Heart right ventricle (tissue), 16 donors: ENCODE measurements around the gene NLRP14. TPM values are rescaled to one million over a fixed set of nuclear protein-coding genes. Genes with fewer than 3 reads are reported as not detected.

Experiments used
- ATAC-seq, 8 donors: fragments of 200-7000 bp; cut with Tn5 transposase; one replicate each; pipeline ENCODE4 v1.9.1; 2020; ENCODE audit warnings: mild to moderate bottlenecking in 8 of 8, moderate library complexity in 8 of 8, moderate number of reproducible peaks in 1 of 8
- DNase-seq, 2 donors: peaks; one replicate each; pipeline ENCODE4 v3.0.0-alpha.2; 2020
- H3K27ac ChIP-seq, 10 donors: fragments of 200-600 bp; sonication (generic) in 2 of 10; one replicate each; pipeline versions ENCODE4 v1.5.0 to v1.8.0; 2020 to 2022; ENCODE audit warnings: mild to moderate bottlenecking in 3 of 10
- H3K27me3 ChIP-seq, 7 donors: fragments of 200-600 bp; one replicate each; pipeline ENCODE4 v1.8.0; 2021 to 2022; ENCODE audit warnings: mild to moderate bottlenecking in 2 of 7
- H3K36me3 ChIP-seq, 9 donors: fragments of 200-600 bp; sonication (generic) in 1 of 9; one replicate each; pipeline versions ENCODE4 v1.5.0 to v1.8.0; 2020 to 2022; ENCODE audit warnings: mild to moderate bottlenecking in 2 of 9
- H3K4me1 ChIP-seq, 9 donors: fragments of 200-600 bp; sonication (generic) in 1 of 9; one replicate each; pipeline versions ENCODE4 v1.5.0 to v1.8.0; 2020 to 2022; ENCODE audit warnings: mild to moderate bottlenecking in 4 of 9
- H3K4me3 ChIP-seq, 10 donors: fragments of 200-600 bp; sonication (generic) in 2 of 10; one replicate each; pipeline versions ENCODE4 v1.5.0 to v1.8.0; 2020 to 2022; ENCODE audit warnings: mild to moderate bottlenecking in 7 of 10, moderate library complexity in 2 of 10
- H3K9me3 ChIP-seq, 11 donors: fragments of 200-600 bp in 10 of 11; sonication (generic) in 2 of 11; one replicate each; pipeline versions ENCODE4 v1.5.0 to v1.8.0; 2013 to 2022; ENCODE audit warnings: mild to moderate bottlenecking in 2 of 11, control low read depth in 1 of 11, moderate library complexity in 1 of 11
- CTCF ChIP-seq, 9 donors: fragments of 200-600 bp; sonication (generic) in 2 of 9; IDR thresholded peaks; one replicate each; pipeline versions ENCODE4 v1.5.0 to v1.8.0; 2021 to 2022; ENCODE audit warnings: antibody characterized with exemption in 9 of 9, mild to moderate bottlenecking in 5 of 9, moderate library complexity in 1 of 9
- WGBS, 2 donors: extraction: QIAGEN DNeasy Blood & Tissue Kit; methylation state at CpG; one replicate each; pipeline ENCODE4 v1.1.7; 2013; ENCODE audit warnings: inconsistent platforms in 1 of 2; 5-methylcytosine and 5-hydroxymethylcytosine counted together
- intact Hi-C, 10 donors: fragments of 100-400 bp; cut with DNase I; formaldehyde crosslinking; loops; one replicate each; pipeline versions ENCODE4 v1.11.1 to v1.14.2; 2022
- polyA plus RNA-seq, 2 donors: library from polyadenylated mRNA; stranded (reverse); fragments of 200-250 nt; gene quantifications; one replicate each; pipeline ENCODE4 v1.2.3, GENCODE V29; 2013
- total RNA-seq, 10 donors: library from RNA; stranded (reverse); fragmentation: NEBNext Ultra II Directional in 3 of 10; extraction: Animal tissue kit (Norgen Biotek cat#: 25700) in 3 of 10; gene quantifications; one replicate each; pipeline versions ENCODE4 v1.2.1 to v1.2.4, GENCODE V29; 2021 to 2023
- donor health status: Arrhythmogenic right ventricular cardiomyopathy.
- donor health status: ischemic (EF 13 %, LVEDD 7.1; RV severe dilation, severe dysfunction).
- donor health status: healthy with polysubstance abuse.
- donor health status: DM: no; HTN: yes; CAD: no.
- donor health status: DM: no; HTN: no; CAD: no.
- donor health status: ischemic (EF 25% LVEDD 6.9; RV normal size, moderate dysfunction).
- donor health status: ischemic (EF 25% LVEDD 5.7; RV mildly dilated, moderate dysfunction).
- donor health status: healthy.
- donor health status: DM: yes; HTN: yes; CAD: no.
- donor health status: Ischemic cardiomyopathy.
- donor health status: ischemic (EF 35%, LVEDD 5.7; RV mildly dilated, moderate dysfunction).
- donor health status: nonischemic (EF 11% LVEDD 7.7; RV severe dilation, severe dysfunction).
- donor health status: DM: yes; HTN: yes; CAD: no.
- donor health status: PGD.
- donor health status: ischemic (EF 29% LVEDD 5.4; RV normal size, mild dysfunction).
- donor health status: nonischemic (EF 23%, LVEDD 6.1; RV moderate dilation, normal function).

Gene NLRP14
- total and polyA plus RNA-seq, 12 donors, result 0.07 to 0.11 TPM; not detected in 10

GRCh38 chr11:7032692-7033091 lies 12.4 kb downstream of the NLRP14 start:
- Histone ChIP-seq H3K4me1 (no peaks in the 10 kb centered on the region), H3K9me3 (no peaks in the 10 kb centered on the region), H3K27me3 (peaks cover 0 to 14% (median 0%) of the 10 kb centered on the region in 7 donors), H3K36me3 (no peaks in the 10 kb centered on the region), H3K4me3 (no peak overlapping the region), H3K27ac (no peak overlapping the region)
- WGBS, 2 donors, result 37 to 44% methylated on average over 1 of the region's 1 CpG
- intact Hi-C loops, result no loop called here
- ATAC-seq (no peak), DNase-seq (no peak)
- TF ChIP-seq CTCF (IDR thresholded peaks at IDR 0.05), result no peak

GRCh38 chr11:7034019-7034418 lies 13.7 kb downstream of the NLRP14 start:
- ATAC-seq, result no peak
- intact Hi-C loops, result no loop called here
- WGBS, 2 donors, result 64 to 70% methylated on average over 6 of the region's 6 CpGs

GRCh38 chr11:7046474-7047175 lies 26.3 kb downstream of the NLRP14 start:
- no peak for TF ChIP-seq CTCF (IDR thresholded peaks at IDR 0.05)
- DNase-seq, result no peak
- no peak for ATAC-seq
- H3K27me3 ChIP-seq, result no peaks in the 10 kb centered on the region
- no peaks in the 10 kb centered on the region for H3K4me1 ChIP-seq
- no peak overlapping the region for H3K4me3 ChIP-seq
- intact Hi-C loops, result no loop called here
- no peaks in the 10 kb centered on the region for H3K9me3 ChIP-seq
- 40 to 56% methylated on average over 3 of the region's 3 CpGs for WGBS, 2 donors
- H3K36me3 ChIP-seq, result no peaks in the 10 kb centered on the region
- H3K27ac ChIP-seq, result no peak overlapping the region

More at GRCh38 chr11:7034019-7034418, 13.7 kb downstream of the NLRP14 start:
- H3K27me3 ChIP-seq, result peaks cover 0 to 14% (median 0%) of the 10 kb centered on the region in 7 donors
- no peak overlapping the region for H3K27ac ChIP-seq
- H3K4me1 ChIP-seq, result no peaks in the 10 kb centered on the region
- no peak overlapping the region for H3K4me3 ChIP-seq
- H3K9me3 ChIP-seq, result no peaks in the 10 kb centered on the region
- TF ChIP-seq CTCF (IDR thresholded peaks at IDR 0.05), result no peak
- no peak for DNase-seq
- no peaks in the 10 kb centered on the region for H3K36me3 ChIP-seq

GRCh38 chr11:7050191-7050590 lies 29.9 kb downstream of the NLRP14 start:
- intact Hi-C loops, result no loop called here
- Histone ChIP-seq H3K4me1 (no peaks in the 10 kb centered on the region), H3K4me3 (no peak overlapping the region), H3K27me3 (no peaks in the 10 kb centered on the region), H3K9me3 (no peaks in the 10 kb centered on the region), H3K36me3 (no peaks in the 10 kb centered on the region), H3K27ac (no peak overlapping the region)
- ATAC-seq, result no peak
- TF ChIP-seq CTCF (IDR thresholded peaks at IDR 0.05), result no peak
- no peak for DNase-seq
- 92 to 97% methylated on average over 1 of the region's 1 CpG for WGBS, 2 donors
